GM23338 (cell line): ENCODE results near the gene PALLD. TPM values are rescaled to one million over a fixed set of nuclear protein-coding genes. Genes with fewer than 3 reads are reported as not detected.

Experiments
- ATAC-seq: fragments of 200-7000 bp; cut with Tn5 transposase; 3 replicates; pipeline ENCODE4 v1.9.1; 2020
- DNase-seq: peaks from one replicate; pipeline ENCODE4 v3.0.0-alpha.2; 2015; ENCODE audit warnings: low spot score
- H2AFZ ChIP-seq: fragments of 200-600 bp; sonication (generic); 2 replicates; pipeline ENCODE4 v1.8.0; 2016; ENCODE audit warnings: antibody characterized with exemption, mild to moderate bottlenecking, moderate library complexity
- H3F3A ChIP-seq: fragments of 200-600 bp; sonication (generic); replicated peaks from 2 replicates; pipeline ENCODE4 v1.8.0; 2017; ENCODE audit warnings: antibody characterized with exemption, mixed run types, low read depth
- H3K27ac ChIP-seq: fragments of 200-600 bp; sonication (generic); 2 replicates; pipeline ENCODE4 v1.6.1; 2016; ENCODE audit warnings: low read depth
- H3K27me3 ChIP-seq: fragments of 200-600 bp; sonication (generic); 2 replicates; pipeline ENCODE4 v1.8.0; 2016; ENCODE audit warnings: mild to moderate bottlenecking, mixed run types, moderate library complexity; ENCODE audit not compliant: insufficient read depth
- H3K36me3 ChIP-seq: fragments of 200-600 bp; sonication (generic); 2 replicates; pipeline ENCODE4 v1.8.0; 2016; ENCODE audit warnings: mild to moderate bottlenecking; ENCODE audit not compliant: insufficient read depth
- H3K4me1 ChIP-seq: fragments of 200-600 bp; sonication (generic); 2 replicates; pipeline ENCODE4 v1.8.0; 2016; ENCODE audit warnings: mild to moderate bottlenecking, moderate library complexity; ENCODE audit not compliant: insufficient read depth
- H3K4me2 ChIP-seq: fragments of 200-600 bp; sonication (generic); 2 replicates; pipeline ENCODE4 v1.7.1; 2017; ENCODE audit warnings: mixed run types
- H3K4me3 ChIP-seq: fragments of 200-600 bp; sonication (generic); 2 replicates; pipeline ENCODE4 v1.6.1; 2016; ENCODE audit warnings: mixed run types
- H3K79me2 ChIP-seq: fragments of 200-600 bp; sonication (generic); replicated peaks from 2 replicates; pipeline ENCODE4 v1.8.0; 2017; ENCODE audit warnings: mild to moderate bottlenecking; ENCODE audit not compliant: insufficient read depth
- H3K9me2 ChIP-seq: fragments of 200-600 bp; sonication (generic); 2 replicates; pipeline ENCODE4 v1.8.0; 2017; ENCODE audit not compliant: insufficient read depth
- H4K20me1 ChIP-seq: fragments of 200-600 bp; sonication (generic); replicated peaks from 2 replicates; pipeline ENCODE4 v1.8.0; 2017; ENCODE audit warnings: mild to moderate bottlenecking; ENCODE audit not compliant: insufficient read depth
- H3K27ac Mint-ChIP-seq: 2 replicates; pipeline ENCODE4 v1.8.0; 2020; ENCODE audit warnings: inconsistent platforms, mild to moderate bottlenecking, moderate library complexity, mixed read lengths
- H3K27me3 Mint-ChIP-seq: 3 replicates; pipeline ENCODE4 v1.8.0; 2022; ENCODE audit warnings: low read depth, mild to moderate bottlenecking, moderate library complexity, mixed read lengths, inconsistent platforms; ENCODE audit not compliant: insufficient read depth, poor library complexity
- H3K36me3 Mint-ChIP-seq: 3 replicates; pipeline ENCODE4 v1.8.0; 2021; ENCODE audit warnings: low read depth, mild to moderate bottlenecking, inconsistent platforms, moderate library complexity, mixed read lengths
- H3K4me1 Mint-ChIP-seq: 3 replicates; pipeline ENCODE4 v1.8.0; 2020; ENCODE audit warnings: mild to moderate bottlenecking, inconsistent platforms, mixed read lengths
- H3K4me3 Mint-ChIP-seq: 3 replicates; pipeline ENCODE4 v1.8.0; 2021; ENCODE audit warnings: moderate library complexity, mild to moderate bottlenecking, inconsistent platforms, mixed read lengths
- H3K9me3 Mint-ChIP-seq: 3 replicates; pipeline ENCODE4 v1.8.0; 2020; ENCODE audit warnings: moderate library complexity, mild to moderate bottlenecking, inconsistent platforms, mixed read lengths
- CREB1 ChIP-seq: fragments of 250-450 bp; sonication (Bioruptor Pico); IDR thresholded peaks from 2 replicates; pipeline ENCODE4 v1.5.0; 2020; ENCODE audit warnings: low read depth, mild to moderate bottlenecking, moderate library complexity
- EZH2 ChIP-seq: fragments of 200-600 bp; sonication (generic); IDR thresholded peaks from one replicate; pipeline ENCODE4 v1.8.0; 2017; ENCODE audit warnings: antibody characterized with exemption, mild to moderate bottlenecking, low read depth; ENCODE audit not compliant: unreplicated experiment
- EZH2phosphoT487 ChIP-seq: fragments of 200-600 bp; sonication (generic); IDR thresholded peaks from one replicate; pipeline ENCODE4 v1.8.1; 2018; ENCODE audit warnings: antibody characterized with exemption; ENCODE audit not compliant: unreplicated experiment
- JUNB ChIP-seq: IDR thresholded peaks from one replicate; pipeline ENCODE4 v1.6.1; 2016; ENCODE audit warnings: antibody characterized with exemption; ENCODE audit not compliant: unreplicated experiment
- NANOG ChIP-seq: IDR thresholded peaks from 2 replicates; pipeline ENCODE4 v1.6.1; 2016; ENCODE audit warnings: antibody characterized with exemption, borderline replicate concordance
- POLR2AphosphoS5 ChIP-seq: IDR thresholded peaks from 2 replicates; pipeline ENCODE4 v1.6.1; 2016; ENCODE audit warnings: antibody characterized with exemption, low read depth
- STAT1 ChIP-seq: IDR thresholded peaks from one replicate; pipeline ENCODE4 v1.6.1; 2016; ENCODE audit warnings: antibody characterized with exemption; ENCODE audit not compliant: unreplicated experiment
- ZNF114 ChIP-seq: fragments of 250-450 bp; sonication (Bioruptor Pico); IDR thresholded peaks from 2 replicates; pipeline ENCODE4 v1.5.0; 2020; ENCODE audit warnings: mild to moderate bottlenecking, moderate library complexity
- ZNF331 ChIP-seq: fragments of 250-450 bp; sonication (Bioruptor Pico); IDR thresholded peaks from 2 replicates; pipeline ENCODE4 v1.5.0; 2020; ENCODE audit warnings: low read depth, mild to moderate bottlenecking, moderate library complexity
- polyA plus RNA-seq: library from polyadenylated mRNA; unstranded; fragments of >200 nt; fragmentation: Nextera tagmentation; extraction: Ambion mirVana; gene quantifications from 2 replicates; pipeline ENCODE4 v1.2.1, GENCODE V29; 2016
- total RNA-seq: library from RNA; depleted of rRNA; stranded (reverse); fragments of >200 nt; shearing (Covaris generic); gene quantifications from 2 replicates; pipeline ENCODE4 v1.2.3, GENCODE V29; 2014
- TF ChIP-seq, protein P1 (sequence below): IDR thresholded peaks from 2 replicates; pipeline ENCODE4 v1.6.1; 2016; ENCODE audit warnings: antibody characterized with exemption
- TF ChIP-seq, protein P2 (sequence below): fragments of 250-450 bp; sonication (Bioruptor Pico); IDR thresholded peaks from 2 replicates; pipeline ENCODE4 v1.5.0; 2020; ENCODE audit warnings: mild to moderate bottlenecking, moderate library complexity
- TF ChIP-seq, protein P3 (sequence below), 2 experiments: fragments of 200-600 bp in 1 of 2; sonication (generic) in 1 of 2; conservative IDR thresholded peaks; 2 replicates each; pipeline versions ENCODE4 v1.5.1 to v1.6.1; 2016 to 2017; ENCODE audit warnings: antibody characterized with exemption in 2 of 2, low read depth in 2 of 2, mild to moderate bottlenecking in 2 of 2, moderate library complexity in 1 of 2
- TF ChIP-seq, protein P4 (sequence below): IDR thresholded peaks from one replicate; pipeline ENCODE4 v1.6.1; 2018; ENCODE audit warnings: antibody characterized with exemption; ENCODE audit not compliant: unreplicated experiment

Gene PALLD
- total and polyA plus RNA-seq, 2 experiments from 2014 or later, result 13.1 to 30.2 TPM

DNA sequence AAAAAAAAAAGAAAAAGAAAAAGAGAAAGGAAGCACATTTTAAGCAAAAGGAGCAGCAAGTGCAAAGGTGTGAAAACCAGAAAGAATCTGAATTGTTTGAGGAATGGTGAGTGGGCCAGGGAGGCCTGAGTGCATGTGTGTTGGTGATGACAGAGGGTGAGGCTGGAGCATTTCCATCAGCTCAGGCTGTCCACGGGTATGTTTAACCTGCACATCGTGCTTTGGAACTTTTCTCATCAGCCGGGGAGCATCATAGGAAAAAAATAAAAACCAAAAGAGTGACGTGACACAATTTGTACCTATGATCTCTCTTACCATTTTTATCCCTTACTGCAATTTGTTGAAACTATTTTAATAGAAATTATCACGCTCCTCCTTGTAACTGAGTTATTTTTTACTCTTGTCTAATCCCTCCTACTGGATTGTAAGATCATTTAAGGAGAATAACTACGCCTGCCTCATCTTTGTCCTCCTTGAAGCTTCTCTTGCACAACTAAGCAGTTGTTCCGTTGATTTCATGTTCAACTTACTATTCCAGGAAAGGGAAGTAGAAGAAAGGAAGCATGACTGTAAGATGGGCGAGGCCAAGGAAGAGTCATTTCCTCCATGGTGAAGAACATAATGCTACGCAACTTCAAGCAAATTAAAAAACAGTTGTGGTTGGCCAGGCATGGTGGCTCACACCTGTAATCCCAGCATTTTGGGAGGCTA is 7.0 kb downstream of the PALLD start:
- Histone ChIP-seq H3K4me1 (peaks cover 9% of the 10 kb centered on the region), H3K27ac (no peak overlapping the region), H4K20me1 (no peaks in the 10 kb centered on the region), H2AFZ (no peak overlapping the region), H3K27me3 (no peaks in the 10 kb centered on the region), H3K79me2 (no peaks in the 10 kb centered on the region), H3K4me2 (no peak overlapping the region), H3K4me3 (no peak overlapping the region), H3K9me2 (0 out of 2 replicates have a peak, but pooled peaks cover 2% of the 10 kb centered on the region), H3K36me3 (no peaks in the 10 kb centered on the region), H3F3A (no peaks in the 10 kb centered on the region)
- no peak overlapping the region for H3K4me3 Mint-ChIP-seq
- H3K9me3 Mint-ChIP-seq, result no peaks in the 10 kb centered on the region
- TF ChIP-seq POLR2AphosphoS5 (no peak), EZH2phosphoT487 (no peak), ZNF331 (no peak), STAT1 (no peak), EZH2 (no peak), JUNB (no peak), ZNF114 (CRISPR knock-in tag) (no peak), CREB1 (CRISPR knock-in tag) (no peak), NANOG (no peak)
- TF ChIP-seq, protein P1, sequence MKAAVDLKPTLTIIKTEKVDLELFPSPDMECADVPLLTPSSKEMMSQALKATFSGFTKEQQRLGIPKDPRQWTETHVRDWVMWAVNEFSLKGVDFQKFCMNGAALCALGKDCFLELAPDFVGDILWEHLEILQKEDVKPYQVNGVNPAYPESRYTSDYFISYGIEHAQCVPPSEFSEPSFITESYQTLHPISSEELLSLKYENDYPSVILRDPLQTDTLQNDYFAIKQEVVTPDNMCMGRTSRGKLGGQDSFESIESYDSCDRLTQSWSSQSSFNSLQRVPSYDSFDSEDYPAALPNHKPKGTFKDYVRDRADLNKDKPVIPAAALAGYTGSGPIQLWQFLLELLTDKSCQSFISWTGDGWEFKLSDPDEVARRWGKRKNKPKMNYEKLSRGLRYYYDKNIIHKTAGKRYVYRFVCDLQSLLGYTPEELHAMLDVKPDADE, result no peak
- TF ChIP-seq, protein P2, sequence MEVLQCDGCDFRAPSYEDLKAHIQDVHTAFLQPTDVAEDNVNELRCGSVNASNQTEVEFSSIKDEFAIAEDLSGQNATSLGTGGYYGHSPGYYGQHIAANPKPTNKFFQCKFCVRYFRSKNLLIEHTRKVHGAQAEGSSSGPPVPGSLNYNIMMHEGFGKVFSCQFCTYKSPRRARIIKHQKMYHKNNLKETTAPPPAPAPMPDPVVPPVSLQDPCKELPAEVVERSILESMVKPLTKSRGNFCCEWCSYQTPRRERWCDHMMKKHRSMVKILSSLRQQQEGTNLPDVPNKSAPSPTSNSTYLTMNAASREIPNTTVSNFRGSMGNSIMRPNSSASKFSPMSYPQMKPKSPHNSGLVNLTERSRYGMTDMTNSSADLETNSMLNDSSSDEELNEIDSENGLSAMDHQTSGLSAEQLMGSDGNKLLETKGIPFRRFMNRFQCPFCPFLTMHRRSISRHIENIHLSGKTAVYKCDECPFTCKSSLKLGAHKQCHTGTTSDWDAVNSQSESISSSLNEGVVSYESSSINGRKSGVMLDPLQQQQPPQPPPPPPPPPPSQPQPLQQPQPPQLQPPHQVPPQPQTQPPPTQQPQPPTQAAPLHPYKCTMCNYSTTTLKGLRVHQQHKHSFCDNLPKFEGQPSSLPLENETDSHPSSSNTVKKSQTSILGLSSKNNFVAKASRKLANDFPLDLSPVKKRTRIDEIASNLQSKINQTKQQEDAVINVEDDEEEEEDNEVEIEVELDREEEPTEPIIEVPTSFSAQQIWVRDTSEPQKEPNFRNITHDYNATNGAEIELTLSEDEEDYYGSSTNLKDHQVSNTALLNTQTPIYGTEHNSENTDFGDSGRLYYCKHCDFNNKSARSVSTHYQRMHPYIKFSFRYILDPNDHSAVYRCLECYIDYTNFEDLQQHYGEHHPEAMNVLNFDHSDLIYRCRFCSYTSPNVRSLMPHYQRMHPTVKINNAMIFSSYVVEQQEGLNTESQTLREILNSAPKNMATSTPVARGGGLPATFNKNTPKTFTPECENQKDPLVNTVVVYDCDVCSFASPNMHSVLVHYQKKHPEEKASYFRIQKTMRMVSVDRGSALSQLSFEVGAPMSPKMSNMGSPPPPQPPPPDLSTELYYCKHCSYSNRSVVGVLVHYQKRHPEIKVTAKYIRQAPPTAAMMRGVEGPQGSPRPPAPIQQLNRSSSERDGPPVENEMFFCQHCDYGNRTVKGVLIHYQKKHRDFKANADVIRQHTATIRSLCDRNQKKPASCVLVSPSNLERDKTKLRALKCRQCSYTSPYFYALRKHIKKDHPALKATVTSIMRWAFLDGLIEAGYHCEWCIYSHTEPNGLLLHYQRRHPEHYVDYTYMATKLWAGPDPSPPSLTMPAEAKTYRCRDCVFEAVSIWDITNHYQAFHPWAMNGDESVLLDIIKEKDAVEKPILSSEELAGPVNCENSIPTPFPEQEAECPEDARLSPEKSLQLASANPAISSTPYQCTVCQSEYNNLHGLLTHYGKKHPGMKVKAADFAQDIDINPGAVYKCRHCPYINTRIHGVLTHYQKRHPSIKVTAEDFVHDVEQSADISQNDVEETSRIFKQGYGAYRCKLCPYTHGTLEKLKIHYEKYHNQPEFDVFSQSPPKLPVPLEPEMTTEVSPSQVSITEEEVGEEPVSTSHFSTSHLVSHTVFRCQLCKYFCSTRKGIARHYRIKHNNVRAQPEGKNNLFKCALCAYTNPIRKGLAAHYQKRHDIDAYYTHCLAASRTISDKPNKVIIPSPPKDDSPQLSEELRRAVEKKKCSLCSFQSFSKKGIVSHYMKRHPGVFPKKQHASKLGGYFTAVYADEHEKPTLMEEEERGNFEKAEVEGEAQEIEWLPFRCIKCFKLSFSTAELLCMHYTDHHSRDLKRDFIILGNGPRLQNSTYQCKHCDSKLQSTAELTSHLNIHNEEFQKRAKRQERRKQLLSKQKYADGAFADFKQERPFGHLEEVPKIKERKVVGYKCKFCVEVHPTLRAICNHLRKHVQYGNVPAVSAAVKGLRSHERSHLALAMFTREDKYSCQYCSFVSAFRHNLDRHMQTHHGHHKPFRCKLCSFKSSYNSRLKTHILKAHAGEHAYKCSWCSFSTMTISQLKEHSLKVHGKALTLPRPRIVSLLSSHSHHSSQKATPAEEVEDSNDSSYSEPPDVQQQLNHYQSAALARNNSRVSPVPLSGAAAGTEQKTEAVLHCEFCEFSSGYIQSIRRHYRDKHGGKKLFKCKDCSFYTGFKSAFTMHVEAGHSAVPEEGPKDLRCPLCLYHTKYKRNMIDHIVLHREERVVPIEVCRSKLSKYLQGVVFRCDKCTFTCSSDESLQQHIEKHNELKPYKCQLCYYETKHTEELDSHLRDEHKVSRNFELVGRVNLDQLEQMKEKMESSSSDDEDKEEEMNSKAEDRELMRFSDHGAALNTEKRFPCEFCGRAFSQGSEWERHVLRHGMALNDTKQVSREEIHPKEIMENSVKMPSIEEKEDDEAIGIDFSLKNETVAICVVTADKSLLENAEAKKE, result no peak
- TF ChIP-seq, protein P3, sequence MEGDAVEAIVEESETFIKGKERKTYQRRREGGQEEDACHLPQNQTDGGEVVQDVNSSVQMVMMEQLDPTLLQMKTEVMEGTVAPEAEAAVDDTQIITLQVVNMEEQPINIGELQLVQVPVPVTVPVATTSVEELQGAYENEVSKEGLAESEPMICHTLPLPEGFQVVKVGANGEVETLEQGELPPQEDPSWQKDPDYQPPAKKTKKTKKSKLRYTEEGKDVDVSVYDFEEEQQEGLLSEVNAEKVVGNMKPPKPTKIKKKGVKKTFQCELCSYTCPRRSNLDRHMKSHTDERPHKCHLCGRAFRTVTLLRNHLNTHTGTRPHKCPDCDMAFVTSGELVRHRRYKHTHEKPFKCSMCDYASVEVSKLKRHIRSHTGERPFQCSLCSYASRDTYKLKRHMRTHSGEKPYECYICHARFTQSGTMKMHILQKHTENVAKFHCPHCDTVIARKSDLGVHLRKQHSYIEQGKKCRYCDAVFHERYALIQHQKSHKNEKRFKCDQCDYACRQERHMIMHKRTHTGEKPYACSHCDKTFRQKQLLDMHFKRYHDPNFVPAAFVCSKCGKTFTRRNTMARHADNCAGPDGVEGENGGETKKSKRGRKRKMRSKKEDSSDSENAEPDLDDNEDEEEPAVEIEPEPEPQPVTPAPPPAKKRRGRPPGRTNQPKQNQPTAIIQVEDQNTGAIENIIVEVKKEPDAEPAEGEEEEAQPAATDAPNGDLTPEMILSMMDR (conservative IDR thresholded peaks at IDR 0.05; ENCODE audit: low read depth in 2 of 2), result no peak
- TF ChIP-seq, protein P4, sequence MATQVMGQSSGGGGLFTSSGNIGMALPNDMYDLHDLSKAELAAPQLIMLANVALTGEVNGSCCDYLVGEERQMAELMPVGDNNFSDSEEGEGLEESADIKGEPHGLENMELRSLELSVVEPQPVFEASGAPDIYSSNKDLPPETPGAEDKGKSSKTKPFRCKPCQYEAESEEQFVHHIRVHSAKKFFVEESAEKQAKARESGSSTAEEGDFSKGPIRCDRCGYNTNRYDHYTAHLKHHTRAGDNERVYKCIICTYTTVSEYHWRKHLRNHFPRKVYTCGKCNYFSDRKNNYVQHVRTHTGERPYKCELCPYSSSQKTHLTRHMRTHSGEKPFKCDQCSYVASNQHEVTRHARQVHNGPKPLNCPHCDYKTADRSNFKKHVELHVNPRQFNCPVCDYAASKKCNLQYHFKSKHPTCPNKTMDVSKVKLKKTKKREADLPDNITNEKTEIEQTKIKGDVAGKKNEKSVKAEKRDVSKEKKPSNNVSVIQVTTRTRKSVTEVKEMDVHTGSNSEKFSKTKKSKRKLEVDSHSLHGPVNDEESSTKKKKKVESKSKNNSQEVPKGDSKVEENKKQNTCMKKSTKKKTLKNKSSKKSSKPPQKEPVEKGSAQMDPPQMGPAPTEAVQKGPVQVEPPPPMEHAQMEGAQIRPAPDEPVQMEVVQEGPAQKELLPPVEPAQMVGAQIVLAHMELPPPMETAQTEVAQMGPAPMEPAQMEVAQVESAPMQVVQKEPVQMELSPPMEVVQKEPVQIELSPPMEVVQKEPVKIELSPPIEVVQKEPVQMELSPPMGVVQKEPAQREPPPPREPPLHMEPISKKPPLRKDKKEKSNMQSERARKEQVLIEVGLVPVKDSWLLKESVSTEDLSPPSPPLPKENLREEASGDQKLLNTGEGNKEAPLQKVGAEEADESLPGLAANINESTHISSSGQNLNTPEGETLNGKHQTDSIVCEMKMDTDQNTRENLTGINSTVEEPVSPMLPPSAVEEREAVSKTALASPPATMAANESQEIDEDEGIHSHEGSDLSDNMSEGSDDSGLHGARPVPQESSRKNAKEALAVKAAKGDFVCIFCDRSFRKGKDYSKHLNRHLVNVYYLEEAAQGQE, result no peak
- DNase-seq (no peak), ATAC-seq (no peak)
- H3K27ac Mint-ChIP-seq, result no peak overlapping the region
- H3K4me1 Mint-ChIP-seq, result peaks cover 11% of the 10 kb centered on the region; the same call in 2 of the 3 replicates
- H3K36me3 Mint-ChIP-seq, result no peaks in the 10 kb centered on the region
- H3K27me3 Mint-ChIP-seq, result peaks cover 1% of the 10 kb centered on the region
